NCI-H2227 (cell line): ENCODE measurements around the gene USP3.
A peak's percentile ranks its signal among the peaks of the same experiment; 100 is the strongest.

ENCODE experiments used
- DNase-seq: peaks from one replicate; lab custom pipeline; 2025; ENCODE audit not compliant: unreplicated experiment; lab: John Stamatoyannopoulos, UW

Gene USP3

DNA sequence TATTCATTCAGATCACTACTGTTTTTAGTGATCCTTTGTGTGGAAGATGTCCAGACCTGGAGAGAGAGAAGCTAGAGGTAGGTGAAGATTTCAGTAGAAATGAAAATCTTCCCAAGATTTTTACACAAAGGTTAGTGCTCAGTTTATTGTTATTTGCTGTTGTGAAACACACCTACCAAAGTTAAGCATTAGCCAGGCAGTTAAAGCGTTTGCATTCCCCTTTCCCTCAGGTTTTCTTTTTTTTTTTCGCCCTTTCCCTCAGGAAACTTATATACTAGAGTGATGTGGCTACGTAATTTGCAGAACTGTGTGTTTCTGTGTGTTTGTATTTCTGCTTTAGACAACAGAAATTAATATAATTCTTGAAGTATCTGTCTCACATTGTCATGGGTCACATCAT is 34.5 kb downstream of the USP3 start:
- no peak for DNase-seq

- DNase-seq = peak; percentile 65
Measured at GRCh38 chr15:63539521-63539920, 35.1 kb downstream of the USP3 start.

DNA sequence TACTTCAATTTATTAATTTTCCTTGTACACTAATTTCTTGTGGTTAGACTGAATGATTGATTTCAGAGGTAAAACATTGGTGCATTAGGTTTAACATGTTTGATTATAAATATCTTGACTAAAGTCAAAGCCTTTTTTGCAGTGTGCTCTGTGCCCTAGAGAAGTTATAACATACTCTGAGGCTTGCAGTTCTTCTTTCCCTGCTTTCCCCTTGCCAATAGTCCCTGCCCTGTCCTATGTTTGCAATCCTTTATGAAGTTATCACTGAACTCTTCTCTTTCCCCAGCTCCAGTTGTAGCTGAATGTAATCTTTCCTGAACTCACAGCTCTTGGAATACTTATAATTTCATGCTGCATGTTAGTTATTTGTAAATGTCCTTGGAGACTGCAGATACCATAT is 35.6 kb downstream of the USP3 start:
- no peak for DNase-seq

GRCh38 chr15:63540449-63540848 is 36.1 kb downstream of the USP3 start:
- no peak for DNase-seq

DNA sequence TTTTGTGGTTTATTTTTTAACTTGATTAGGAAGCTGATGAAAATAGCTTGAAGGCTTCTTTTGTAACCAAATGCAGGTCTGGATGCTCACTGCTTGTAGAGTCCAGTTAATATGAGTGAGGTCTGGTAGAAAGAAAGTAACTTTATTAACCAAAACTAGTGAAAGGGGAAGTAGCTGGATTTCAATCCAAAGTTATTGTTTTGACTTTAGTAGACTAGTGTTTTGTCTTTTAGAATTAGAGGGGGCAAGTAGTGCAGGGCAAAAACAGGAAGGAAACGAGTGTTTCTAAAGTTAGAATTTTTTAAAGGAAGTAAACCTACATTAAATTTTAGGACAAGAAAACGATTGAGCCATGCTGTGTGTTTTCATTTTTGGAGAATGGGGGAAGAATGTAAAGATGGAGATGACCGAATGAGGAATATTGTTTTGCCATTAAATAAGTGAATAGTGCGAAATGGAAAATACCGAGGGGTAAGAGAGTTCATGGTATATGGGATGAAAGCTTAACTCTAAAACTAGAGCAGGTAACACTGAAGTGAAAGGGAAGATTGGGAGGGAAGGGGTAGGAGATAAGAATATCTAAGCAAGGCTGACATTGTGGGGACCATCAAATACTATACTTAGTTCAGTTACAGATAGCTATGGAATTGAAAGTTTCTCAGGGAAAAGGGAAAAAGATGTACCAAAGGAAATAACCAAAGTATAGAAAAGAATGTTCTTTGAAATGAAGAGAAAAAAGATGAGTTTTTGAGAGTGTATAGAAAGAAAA is 40.0 kb downstream of the USP3 start:
- DNase-seq = no peak

GRCh38 chr15:63545520-63545919 is 41.1 kb downstream of the USP3 start:
- DNase-seq = no peak

GRCh38 chr15:63551400-63551799 is 47.0 kb downstream of the USP3 start:
- no peak for DNase-seq

DNA sequence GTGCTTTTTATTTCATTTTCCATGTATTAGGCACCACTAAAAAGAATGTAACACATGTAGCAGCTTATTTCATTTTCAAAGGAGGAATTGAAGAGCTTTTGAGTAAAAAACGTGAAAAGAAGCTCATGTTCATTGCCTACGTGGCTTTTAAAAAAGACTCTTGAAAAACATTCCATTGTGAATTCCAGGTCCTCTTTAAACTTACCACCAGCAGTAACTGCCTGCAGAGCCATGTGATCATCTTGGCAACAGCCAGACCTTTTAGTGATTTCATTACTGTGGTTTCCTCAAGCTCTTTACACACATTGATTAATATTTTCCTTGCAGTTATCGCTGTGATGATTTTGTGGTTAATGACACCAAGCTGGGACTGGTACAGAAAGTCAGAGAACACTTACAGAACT is 49.0 kb downstream of the USP3 start:
- no peak for DNase-seq

GRCh38 chr15:63554337-63554927 is 50.0 kb downstream of the USP3 start:
- no peak for DNase-seq

- no peak for DNase-seq
Measured at GRCh38 chr15:63555507-63555906, 51.1 kb downstream of the USP3 start.

GRCh38 chr15:63556246-63556645 is 51.9 kb downstream of the USP3 start:
- DNase-seq = no peak

GRCh38 chr15:63556736-63557135 is 52.3 kb downstream of the USP3 start:
- no peak for DNase-seq

- no peak for DNase-seq
Measured at GRCh38 chr15:63559753-63560152, 55.4 kb downstream of the USP3 start.

DNA sequence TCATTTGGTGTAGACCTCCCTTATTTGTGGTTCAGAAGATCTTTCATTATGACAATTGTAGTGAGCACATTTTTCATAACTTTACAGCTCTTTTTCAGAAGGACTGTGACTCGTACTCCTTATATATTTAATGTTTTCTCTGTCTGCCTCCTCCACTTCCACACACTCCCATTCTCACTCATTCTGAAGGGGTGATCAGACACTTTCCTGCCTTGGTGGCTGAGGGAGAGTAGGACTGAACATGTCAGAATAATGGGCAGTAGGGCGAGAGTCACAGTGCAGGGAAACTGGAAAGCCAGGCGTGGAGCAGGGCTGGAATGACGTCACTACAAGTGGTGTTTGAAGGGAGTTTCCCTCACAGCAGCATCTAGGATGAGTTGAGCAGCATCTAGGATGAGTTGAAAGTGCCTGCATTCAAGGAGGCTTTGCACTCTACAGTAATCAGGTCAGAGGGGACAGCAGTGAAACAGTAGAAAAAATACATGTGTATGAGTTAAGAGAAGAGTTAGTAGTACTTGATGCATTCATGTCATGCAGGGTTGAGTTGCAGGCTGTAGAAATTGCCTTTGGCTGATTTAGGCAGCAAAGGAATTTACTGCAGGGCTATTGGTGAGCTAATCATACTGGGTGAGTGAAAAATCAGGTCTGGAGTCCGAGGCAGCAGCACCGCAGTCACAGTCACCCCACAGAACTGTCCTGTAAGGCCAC is 56.5 kb downstream of the USP3 start:
- no peak for DNase-seq

- DNase-seq = no peak
Measured at GRCh38 chr15:63564093-63564492, 59.7 kb downstream of the USP3 start.

DNA sequence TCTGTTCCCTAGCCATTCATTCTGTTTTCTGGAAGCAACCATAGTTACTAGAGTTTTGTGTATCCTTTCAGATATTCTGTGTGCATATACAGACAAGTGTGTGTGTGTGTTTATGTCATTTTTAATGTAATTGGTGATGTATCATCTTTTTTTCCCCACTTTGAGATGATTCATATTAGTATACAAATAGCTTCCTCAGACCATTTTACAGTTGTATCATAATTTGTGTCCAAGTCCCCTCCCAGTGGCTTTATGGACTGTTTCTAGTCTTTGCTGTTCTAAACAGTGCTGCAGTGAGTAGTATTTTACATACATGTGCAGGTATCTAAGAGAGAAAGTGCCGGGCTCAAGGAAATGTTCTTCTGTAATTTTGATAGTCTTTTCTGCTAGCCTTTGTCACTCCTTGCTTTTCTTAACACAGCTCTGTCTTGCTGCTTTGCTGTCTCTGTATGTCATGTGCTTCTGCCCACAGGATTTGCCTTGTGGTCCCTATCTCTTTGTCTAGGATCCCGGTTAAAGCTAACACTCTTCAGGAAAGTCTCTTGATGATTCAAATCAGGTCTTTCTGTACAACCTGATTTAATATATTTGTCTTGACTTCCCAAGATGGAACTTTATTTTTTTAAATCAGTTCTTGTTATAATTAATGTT is 61.3 kb downstream of the USP3 start:
- DNase-seq = no peak

- no peak for DNase-seq
Measured at GRCh38 chr15:63572749-63573464, 68.5 kb downstream of the USP3 start.

DNA sequence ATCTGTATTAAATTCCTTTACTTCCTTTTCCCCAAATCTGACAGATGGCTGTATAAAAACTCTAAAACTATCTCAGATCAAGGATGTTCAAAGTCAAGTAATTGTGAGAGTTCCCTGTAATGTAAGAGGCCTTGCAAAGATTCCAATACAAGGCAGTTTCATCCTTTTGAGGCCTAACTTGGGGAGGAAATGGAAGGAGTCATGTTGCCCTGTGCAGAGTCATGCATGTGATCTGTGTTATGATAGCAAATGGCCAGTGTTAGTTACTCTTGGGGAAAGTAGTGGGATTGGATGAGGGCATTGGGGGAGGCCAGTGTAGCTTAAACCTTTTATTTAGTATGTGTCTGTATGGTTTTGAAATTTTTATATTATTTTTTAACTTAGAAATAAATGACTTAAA is 69.1 kb downstream of the USP3 start:
- no peak for DNase-seq

GRCh38 chr15:63575312-63575711 is 70.9 kb downstream of the USP3 start:
- no peak for DNase-seq

- DNase-seq = no peak
Measured at GRCh38 chr15:63576441-63576840, 72.0 kb downstream of the USP3 start.

DNA sequence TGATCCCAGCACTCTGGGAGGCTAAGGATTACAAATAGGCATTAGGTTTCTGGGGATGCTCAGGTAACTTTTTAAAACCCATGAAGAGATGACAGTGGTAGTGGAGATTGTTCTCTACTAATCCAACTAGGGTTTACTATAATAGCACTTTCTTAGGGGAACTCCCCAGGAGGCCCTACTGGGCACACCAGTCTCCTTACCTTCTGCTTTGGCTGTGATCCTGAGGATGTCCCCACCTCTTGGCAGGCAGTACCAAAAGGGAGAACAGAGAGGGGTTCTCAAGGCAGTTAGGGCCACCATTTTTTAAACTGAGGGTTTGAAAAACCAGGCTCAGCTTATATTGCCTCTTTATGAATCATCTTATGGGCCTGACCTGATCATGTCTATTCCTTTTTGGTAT is 77.8 kb downstream of the USP3 start:
- DNase-seq = no peak
